GM21367 (cell line): ENCODE results near the gene ITGB7.

Experiments
- ATAC-seq: cut with Tn5 transposase; IDR thresholded peaks from one replicate; pipeline ENCODE4 v1.9.1; 2021; ENCODE audit not compliant: unreplicated experiment

ITGB7 gene

GRCh38 chr12:53207042-53207441, at the start of gene ITGB7:
Gene ITGB7, minus strand, starts transcription at chr12:53207251. Its CDS starts 6,808 bp downstream, at chr12:53200443.
- ATAC-seq = peak; percentile 32

DNA sequence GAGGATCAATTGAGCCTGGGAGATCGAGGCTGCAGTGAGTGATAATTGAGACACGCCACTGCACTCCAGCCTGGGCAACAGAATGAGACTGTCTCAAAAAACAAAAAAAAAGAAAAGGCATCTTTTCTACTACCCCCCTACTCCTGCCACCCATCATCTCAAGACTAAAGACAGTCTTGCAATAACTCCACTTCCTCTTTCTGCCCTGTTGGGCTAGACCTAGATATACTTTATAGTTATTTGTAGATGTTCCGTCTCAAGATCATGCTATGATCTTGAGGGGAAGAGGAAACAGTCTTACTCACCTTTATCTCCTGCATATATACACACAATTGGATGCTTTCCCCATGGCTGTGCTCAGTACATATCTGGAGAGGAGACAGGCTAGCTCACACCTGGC, 48.9 kb upstream of the ITGB7 start:
- ATAC-seq = no peak

DNA sequence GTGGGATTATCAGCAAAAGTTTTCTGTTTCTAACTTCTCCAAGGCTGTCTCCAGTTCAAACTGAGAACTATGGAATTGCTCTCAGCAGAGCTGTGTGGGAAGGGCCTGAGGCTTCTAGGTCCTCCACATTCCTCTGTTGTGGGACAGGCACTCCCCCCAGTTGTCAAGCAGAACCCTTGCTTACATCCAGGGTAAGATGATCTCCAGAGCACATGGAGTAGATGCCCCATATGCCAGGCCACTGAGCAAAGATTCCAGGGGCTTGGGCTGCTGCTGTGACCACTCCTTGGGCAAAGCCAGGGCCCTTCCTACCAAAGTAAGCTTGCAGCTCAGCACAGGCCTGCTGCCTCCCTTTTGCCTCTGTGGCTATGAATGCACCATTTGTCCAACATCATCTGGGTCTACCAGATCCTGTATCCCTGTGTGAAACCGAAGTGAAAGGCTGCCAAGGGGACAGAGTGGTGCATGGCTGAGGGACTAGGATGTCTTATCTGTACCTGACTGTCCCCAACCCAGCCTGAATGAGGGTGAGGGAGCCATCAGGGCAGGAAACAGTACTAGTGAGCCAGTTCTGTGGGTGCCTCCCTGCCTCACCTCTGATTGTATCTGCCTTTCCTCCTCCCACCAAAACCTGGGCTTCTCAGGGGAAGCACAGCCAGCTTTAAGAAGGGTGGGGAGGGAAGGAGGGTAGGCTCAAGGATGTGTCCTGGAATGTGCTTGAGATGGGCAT, 47.9 kb upstream of the ITGB7 start:
- ATAC-seq = no peak

DNA sequence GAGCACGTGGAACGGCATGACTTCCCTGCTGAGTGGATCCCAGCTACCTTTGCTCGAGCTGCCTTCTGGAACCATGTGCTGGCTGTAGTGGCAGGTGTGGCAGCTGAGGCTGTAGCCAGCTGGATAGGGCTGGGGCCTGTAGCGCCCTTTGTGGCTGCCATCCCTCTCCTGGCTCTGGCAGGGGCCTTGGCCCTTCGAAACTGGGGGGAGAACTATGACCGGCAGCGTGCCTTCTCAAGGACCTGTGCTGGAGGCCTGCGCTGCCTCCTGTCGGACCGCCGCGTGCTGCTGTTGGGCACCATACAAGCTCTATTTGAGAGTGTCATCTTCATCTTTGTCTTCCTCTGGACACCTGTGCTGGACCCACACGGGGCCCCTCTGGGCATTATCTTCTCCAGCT, 46.2 kb upstream of the ITGB7 start:
- ATAC-seq = no peak

GRCh38 chr12:53252349-53252916, 45.4 kb upstream of the ITGB7 start:
- no peak for ATAC-seq

DNA sequence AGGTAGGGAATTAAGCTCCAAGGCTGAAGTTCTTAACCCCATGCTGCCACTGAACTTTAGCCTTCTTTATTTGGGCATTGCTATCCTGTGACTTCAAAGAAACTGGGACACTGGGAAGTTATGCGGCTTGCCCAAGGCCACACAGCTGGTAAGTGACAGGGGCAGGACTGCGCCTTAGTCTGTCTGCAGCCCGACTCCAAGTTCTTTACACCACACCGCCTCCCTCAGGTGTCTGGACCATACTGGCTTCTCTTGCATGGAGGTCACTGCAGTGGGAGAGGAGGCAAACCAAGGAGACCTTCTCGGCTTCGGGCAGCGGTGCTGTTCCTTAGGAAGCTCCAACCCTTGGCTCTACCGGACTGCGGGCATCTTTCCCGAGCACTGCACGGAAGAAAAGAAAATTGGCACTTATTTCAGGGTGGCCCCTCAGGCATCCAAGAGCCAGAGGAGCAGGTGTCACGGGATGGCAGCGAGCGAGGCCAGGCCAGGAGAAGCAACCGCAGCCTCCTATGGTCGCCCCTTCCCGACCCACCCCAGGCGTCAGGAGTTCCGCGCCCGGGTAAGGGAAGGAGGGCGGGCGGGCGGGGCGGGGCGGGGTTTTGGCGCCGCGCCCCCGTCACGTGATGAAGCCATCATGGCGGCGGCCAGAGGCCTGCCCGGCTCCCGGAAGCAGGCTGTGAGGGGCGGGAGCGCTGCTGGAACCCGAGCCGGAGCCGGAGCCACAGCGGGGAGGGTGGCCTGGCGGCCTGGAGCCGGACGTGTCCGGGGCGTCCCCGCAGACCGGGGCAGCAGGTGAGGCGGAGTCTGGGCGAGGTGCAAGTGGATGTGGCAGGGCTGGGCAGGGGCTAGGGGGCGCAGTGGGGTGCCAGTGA, 44.7 kb upstream of the ITGB7 start:
- ATAC-seq = peak; percentile 51

GRCh38 chr12:53245286-53245685, 38.2 kb upstream of the ITGB7 start:
- ATAC-seq = no peak

DNA sequence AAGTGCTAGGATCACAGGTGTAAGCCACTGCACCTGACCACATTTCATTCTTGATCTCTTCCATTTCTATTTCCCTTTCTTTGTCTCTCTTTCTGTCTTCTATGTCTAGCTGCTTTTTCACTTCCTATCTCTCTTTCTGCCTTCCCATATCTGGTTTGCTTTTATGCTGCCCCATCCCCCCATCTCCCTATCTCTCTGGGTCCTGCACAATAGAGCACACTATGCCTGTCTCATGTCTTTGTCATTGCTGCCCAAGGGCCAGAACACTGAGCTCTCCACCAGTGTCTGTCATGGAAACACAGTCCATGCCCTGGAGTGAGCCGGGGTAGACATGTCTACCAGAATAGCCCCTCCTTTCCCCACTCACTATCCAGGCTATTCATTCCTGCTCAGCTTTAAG, 37.3 kb upstream of the ITGB7 start:
- no peak for ATAC-seq

- no peak for ATAC-seq
These were observed 34.8 kb upstream of the ITGB7 start for GRCh38 chr12:53241623-53242412.

- ATAC-seq = no peak
These were observed 32.7 kb upstream of the ITGB7 start for GRCh38 chr12:53239643-53240258.

GRCh38 chr12:53236443-53237111, 29.5 kb upstream of the ITGB7 start:
- ATAC-seq = no peak

DNA sequence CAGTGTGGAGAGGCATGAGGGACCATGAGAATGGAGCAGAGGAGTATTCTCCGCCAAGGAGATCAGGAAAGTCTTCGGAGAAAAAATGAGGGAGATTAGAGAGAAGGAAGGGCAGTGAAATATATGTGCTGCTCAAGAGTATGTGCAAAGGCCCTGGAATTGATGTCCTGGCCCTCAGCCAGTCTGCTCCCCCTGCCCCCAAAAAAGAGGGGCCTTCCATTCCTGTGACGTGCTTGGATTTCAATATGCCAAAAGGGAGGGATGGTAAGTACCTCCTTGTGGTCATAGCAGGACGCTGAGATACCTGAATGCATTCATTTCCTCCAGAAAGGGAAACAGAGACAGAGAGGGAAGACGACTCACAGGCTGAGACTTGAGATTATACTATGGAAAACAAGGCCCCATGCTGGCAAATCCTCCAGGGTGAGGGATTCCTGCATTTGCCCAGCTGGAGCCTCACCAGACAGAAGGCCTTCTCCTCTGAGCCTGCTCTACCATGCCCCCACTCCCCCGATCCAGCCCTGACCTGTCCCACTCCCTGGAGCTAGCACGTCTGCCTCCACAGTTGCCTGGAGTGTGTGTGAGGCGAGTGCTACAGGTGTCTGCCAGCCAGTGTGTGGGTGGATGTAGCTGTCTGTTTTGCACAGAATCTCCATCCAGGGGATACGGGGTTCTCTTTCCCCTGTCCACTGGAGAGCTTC, 28.8 kb upstream of the ITGB7 start:
- ATAC-seq = no peak

GRCh38 chr12:53235164-53235563, 28.1 kb upstream of the ITGB7 start:
- ATAC-seq = no peak

GRCh38 chr12:53234271-53234914, 27.3 kb upstream of the ITGB7 start:
- ATAC-seq = no peak

- no peak for ATAC-seq
These were observed 26.6 kb upstream of the ITGB7 start for GRCh38 chr12:53233671-53234121.

GRCh38 chr12:53232646-53233461, 25.8 kb upstream of the ITGB7 start:
- ATAC-seq = no peak

DNA sequence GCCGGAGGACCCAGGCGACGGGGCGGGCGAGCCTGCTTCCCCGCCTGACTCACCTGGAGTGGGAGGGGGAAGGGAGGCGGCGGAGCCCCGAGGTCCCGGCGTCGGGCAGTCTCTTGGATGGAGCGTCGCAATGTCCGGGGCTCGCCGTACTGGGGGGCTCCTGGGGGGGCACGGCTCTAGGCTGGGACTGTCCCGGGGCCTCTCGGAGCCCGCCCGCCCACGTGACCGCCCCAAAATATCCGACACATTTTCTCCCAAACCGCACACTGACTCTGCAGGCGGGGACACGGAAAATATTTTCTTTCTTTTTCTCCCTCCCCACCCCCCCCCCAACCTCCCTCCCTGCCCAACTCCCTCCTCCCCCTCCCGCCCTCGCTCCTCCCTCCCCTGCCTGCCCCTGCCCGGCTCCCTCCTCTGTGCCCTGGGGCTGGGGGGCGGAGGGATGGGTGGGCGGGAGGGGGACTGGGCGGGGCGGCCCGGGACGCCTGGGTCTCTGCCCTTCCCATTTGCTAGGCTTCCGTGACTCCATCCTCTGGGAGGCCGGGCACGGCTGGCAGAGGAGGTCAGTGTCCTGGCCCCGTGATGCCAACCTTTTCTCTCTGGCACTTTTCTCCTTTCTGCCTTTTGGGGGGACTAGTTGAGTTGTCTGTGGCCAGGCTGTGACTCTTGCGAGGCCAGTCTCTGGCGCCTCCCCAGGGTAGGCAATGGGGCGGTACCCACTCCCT, 25.0 kb upstream of the ITGB7 start, which contains the start of gene RARG:
Gene RARG (minus strand): TSS at position 289 of the 725 bp plus-strand sequence. CDS start 4,664 bp downstream, outside the sequence.
- no peak for ATAC-seq

DNA sequence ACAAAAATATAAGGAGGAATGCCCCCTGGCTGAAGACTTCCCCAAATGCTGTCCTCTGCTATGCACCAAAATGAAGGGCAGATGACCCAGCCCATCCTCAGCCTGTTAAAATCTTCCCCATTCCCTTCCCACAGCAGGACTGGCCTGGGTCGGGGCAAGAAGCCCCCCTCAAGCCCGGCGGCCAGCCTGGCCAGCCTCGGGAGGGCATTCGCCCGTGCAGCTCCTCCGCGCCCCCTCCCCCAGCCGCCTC, 24.5 kb upstream of the ITGB7 start:
- ATAC-seq = no peak
